Islet precursor cell (in vitro differentiated cells): ENCODE data around the gene MTG1.
"Not testable (repeated sequence)": the region's sequence is repeated elsewhere in the genome, so short reads cannot be mapped to it uniquely, and the experiment has no call there.

ENCODE experiments used
- DNase-seq: peaks from one replicate; pipeline ENCODE4 v3.0.0-alpha.2; 2018

MTG1 gene

GRCh38 chr10:133454204-133454893, 60.4 kb downstream of the MTG1 start:
- DNase-seq: no peak

DNA sequence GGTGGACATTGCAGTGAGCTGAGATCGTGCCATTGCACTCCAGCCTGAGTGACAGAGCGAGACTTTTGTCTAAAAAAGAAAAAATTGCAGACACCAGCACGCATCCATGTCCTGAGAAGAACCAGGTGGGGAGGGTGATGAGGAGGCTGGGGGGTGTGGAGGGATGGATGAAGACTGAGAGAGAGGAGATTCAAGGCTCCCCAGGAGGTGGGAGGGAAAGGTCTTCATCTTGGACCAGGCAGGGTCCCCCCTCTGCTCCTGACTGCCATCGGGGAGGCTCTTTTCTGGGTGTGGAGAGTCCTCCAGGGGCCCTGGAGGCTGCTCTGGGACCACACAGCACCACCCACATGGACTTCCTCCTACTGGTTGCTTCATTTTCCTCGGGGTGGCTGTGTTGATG, 61.2 kb downstream of the MTG1 start:
- DNase-seq: no peak

DNA sequence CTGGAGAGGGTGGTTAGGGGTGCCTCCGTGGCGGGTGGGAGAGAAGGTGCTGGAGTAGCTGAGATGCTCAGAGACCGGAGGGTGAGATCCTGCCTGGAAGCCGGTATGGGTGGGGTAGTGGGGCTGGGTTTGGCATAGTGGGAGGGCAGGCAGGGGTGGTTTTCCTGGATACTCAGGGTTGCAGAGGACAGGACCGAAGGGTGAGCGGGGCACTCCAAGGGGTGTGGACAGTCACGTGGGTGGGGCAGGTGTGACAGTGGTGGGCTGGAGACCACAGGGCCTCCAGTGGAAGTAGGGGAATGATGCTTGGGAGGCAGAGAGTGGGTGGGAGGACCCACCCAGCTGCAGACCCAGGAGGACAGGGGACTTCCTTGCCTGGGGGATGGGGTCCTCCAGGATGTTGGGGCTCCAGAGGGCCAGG, 61.7 kb downstream of the MTG1 start:
- DNase-seq: no peak

- DNase-seq: no peak
Measured at GRCh38 chr10:133456041-133456951, 62.3 kb downstream of the MTG1 start.

GRCh38 chr10:133457100-133457841, 63.3 kb downstream of the MTG1 start:
- no peak for DNase-seq

- no peak for DNase-seq
Measured at GRCh38 chr10:133458021-133458709, 64.2 kb downstream of the MTG1 start.

GRCh38 chr10:133458710-133459453, 64.9 kb downstream of the MTG1 start:
- DNase-seq: no peak

DNA sequence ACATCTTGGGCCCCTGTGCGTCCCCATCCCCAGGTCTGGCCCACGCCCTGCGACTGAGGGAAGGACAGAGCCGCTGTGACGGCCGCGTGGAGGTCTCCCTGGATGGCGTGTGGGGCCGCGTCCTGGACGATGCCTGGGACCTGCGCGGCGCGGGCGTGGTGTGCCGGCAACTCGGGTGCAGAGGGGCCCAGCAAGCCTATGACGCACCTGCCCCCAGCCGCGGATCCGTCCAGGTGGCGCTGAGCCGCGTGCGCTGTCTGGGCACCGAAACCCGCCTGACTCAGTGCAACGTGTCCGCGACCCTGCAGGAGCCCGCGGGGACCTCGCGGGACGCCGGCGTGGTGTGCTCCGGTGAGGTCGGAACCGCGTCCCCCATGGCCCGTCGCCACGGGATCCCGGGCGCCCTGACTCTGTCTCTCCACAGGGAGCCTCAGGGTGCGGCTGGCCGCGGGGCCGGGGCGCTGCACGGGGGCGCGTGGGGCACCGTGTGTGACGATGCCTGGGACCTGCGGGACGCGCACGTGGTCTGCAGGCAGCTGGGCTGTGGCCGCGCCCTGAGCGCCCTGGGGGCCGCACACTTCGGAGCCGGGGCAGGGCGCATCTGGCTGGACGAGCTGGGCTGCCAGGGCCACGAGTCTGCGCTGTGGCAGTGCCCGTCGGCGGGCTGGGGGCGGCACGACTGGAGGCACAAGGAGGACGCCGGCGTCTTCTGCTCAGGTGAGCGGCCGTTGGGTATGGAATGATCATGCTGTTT, 65.7 kb downstream of the MTG1 start:
- DNase-seq: peak; percentile 49

DNA sequence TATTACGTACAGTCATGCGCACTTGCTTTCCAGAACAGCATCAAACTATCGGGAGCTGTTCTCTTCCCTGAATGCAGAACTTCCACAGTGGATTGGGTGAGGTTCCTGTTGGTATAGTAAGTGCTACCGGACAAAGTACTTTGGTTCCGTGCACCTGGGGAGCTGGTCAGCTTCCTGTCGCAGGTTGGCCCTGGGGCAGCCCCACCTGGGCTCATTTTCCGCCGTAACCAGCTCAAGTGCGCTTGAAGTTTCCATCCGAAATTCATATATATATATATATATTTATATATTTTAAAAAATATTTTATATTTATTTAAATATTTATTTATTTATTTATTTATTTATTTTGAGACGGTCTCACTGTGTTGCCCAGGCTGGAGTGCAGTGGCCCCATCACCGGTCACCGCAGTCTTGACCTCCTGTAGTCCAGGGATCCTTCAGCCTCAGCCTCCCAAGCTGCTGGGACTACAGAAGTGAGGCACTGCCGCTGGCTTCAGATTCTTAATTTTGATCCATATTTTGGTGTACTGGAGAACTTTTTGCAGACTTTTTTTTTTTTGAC, 66.3 kb downstream of the MTG1 start:
- DNase-seq: no peak

DNA sequence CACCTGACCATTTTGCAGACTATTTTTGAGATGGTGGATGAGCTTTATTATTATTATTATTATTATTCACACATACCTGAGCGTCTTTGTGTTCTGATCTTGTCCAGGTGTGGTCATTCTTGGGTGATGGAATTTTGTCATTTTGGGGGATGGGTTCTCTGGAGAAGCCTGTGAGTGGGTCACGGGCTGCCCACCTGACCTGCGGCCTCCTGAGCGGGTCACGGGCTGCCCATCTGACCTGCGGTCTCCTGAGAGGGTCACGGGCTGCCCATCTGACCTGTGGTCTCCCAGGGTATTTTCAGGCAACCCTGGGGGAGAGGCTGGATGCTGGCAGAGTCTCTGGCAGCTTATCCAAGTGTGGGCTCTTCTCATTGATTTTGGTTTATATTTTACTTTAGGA, 67.1 kb downstream of the MTG1 start:
- no peak for DNase-seq

GRCh38 chr10:133461841-133462240, 67.9 kb downstream of the MTG1 start:
- DNase-seq: no peak

DNA sequence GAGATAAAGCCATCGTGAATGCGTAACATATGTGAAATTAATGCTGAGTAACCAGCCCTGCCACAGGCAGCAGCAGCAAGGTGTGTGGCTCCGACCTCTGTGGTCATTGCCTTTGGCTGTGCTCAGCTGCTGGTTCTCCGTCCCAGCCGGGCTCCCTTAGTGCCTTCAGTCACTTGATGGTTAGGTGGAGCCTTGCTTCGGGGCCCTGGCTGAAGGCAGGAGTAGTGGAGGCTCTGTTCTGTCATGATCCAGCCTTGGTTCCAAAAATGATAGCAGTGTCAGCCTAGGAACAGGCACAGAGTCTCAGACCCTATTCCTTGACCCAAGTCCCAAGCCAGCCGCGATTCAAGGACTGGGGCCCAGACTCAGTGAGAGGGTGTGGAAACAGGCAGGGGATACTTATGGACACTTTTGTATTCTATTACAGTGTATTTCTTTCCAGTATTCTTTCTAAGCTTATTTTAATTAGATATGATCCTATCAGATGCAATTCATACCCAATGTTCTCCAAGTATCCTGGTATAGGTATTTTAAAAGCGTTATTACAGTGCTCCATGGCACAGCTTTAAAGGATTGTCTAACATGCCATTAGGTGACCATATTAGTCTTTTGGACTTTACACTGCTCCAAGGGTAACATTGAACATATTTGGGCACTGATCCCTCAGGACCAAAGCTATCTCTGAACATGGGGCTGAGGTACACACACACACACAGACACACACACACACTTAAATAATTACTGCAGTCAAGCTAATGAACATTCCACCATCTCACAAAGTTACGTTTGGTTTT, 68.8 kb downstream of the MTG1 start:
- no peak for DNase-seq

- DNase-seq: no peak
Measured at GRCh38 chr10:133464582-133465031, 70.7 kb downstream of the MTG1 start.

- no peak for DNase-seq
Measured at GRCh38 chr10:133465191-133465949, 71.4 kb downstream of the MTG1 start.

GRCh38 chr10:133465950-133466474, 72.1 kb downstream of the MTG1 start:
- DNase-seq: no peak

- DNase-seq: no peak
Measured at GRCh38 chr10:133466683-133467275, 72.8 kb downstream of the MTG1 start.

DNA sequence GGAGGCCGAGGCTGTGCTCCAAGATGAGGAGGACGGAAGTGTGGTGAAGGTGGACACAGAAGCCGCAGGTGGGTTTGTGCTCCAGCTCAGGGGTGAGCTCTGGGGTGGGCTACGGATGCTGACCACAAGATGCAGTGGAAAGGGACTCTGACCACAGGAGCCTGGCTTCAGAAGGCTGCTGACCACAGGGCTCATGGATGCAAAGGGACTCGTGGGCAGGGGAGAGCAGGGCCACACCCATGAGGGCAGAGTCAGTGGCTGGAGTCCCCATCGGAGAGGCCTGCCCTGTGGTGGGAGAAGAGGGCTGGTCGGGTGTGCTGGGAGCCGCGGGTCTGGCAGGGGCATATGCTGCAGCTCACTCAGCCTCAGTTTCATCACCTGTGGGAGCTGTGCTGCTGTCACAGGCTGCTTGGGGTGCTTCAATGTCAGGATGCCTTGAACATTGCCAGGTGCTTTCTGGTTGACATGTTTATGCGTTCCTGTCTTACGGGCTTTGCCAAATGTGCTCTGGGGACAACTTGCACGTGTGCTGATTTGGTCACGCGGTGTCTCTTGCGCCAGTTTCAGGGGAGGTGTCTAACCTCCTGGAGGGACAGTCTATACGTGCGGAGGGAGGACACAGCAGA, 73.4 kb downstream of the MTG1 start:
- DNase-seq: no peak

GRCh38 chr10:133469205-133469604, 75.2 kb downstream of the MTG1 start:
- not testable (repeated sequence) for DNase-seq
